HG02870 (cell line): Measurements from ENCODE around the gene KDM5A.
"Not testable (repeated sequence)": the region's sequence is repeated elsewhere in the genome, so short reads cannot be mapped to it uniquely, and the experiment has no call there.

Experiments
- ATAC-seq: cut with Tn5 transposase; IDR thresholded peaks from one replicate; pipeline ENCODE4 v1.9.1; 2021; ENCODE audit warnings: mild to moderate bottlenecking, moderate library complexity; ENCODE audit not compliant: unreplicated experiment

Gene KDM5A

DNA sequence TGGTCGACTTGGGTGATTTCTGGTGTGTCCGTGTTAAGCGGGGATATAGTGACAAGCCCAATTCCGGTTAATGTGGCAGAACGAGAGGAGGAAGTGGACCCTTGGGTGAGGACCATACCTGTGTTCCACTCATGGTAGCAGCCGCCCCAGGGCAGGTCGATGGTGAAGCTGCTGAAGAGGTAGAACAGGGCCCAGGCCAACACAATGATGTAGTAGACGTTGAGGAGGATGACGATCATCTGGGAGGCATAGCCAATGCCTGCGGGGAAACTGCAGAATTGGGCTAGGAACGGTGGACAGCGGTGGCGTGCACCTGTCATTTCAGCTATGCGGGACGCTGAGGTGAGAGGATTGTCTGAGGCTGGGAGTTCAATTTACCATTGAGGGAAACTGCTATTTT lies 146.6 kb downstream of the KDM5A start:
- ATAC-seq, result no peak

DNA sequence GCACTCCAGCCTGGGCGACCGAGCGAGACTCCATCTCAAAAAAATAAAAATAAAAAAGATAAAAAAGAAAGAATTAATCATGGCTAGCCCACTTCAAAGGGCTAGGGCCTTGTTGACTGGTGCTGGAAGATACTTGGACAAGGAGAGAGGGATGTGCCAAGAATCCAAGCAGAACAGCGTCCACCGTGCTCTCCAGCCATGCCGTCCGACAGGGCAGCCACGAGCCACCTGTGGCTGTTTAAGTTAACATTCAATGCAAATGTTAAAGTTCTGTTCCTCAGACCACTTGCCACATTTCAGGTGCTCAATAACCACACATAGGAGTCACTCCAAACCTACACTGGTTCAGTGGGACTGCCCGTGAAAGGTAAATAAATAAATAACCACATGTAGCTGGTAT lies 147.9 kb downstream of the KDM5A start:
- no peak for ATAC-seq

GRCh38 chr12:240566-240965 lies 148.6 kb downstream of the KDM5A start:
- no peak for ATAC-seq

DNA sequence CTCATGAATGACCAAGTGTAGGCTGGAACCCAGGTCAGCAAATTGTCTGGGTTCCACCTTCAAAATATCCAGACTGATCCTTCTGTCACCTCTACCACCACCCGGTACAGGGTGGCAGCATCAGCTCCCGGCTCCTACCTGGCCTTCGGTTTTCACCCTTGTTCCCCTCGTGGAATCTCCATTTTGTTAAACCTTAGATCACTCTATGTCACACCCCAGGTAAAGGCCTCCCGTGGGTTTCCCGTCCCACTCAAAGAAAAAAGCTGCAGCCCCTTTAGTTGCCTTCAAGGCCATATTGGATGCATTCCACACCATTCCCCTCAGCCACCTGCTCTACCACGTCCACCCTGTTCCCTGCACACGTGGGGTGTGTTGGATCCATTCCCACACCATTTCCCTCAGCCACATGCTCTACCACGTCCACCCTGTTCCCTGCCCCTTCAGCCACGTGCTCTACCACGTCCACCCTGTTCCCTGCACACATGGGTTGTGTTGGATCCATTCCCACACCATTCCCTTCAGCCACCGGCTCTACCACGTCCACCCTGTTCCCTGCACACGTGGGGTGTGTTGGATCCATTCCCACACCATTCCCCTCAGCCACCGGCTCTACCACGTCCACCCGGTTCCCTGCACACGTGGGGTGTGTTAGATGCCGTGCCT lies 150.3 kb downstream of the KDM5A start:
- ATAC-seq, result no peak

- no peak for ATAC-seq
Measured at GRCh38 chr12:238116-238515, 151.0 kb downstream of the KDM5A start.

- no peak for ATAC-seq
Measured at GRCh38 chr12:237026-237815, 151.9 kb downstream of the KDM5A start.

DNA sequence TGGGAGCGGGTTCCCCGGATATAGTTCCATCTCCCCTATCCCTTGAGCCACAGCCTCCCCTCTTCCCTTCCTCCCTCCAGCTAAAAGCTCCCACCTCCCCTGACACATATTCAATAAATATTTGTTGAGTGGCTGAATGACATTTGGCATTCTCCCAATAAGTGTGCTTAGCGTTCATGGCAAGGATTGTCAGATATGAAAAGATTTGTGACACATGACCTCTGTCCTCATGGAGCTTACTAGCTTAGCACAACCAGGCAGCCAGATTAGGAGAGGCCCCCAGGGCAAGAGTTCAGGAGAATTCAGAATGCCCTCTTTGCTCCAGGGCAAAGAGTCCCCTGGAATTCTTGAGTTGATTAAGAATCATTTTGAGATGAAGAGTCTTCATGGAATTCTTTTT lies 152.7 kb downstream of the KDM5A start:
- no peak for ATAC-seq

DNA sequence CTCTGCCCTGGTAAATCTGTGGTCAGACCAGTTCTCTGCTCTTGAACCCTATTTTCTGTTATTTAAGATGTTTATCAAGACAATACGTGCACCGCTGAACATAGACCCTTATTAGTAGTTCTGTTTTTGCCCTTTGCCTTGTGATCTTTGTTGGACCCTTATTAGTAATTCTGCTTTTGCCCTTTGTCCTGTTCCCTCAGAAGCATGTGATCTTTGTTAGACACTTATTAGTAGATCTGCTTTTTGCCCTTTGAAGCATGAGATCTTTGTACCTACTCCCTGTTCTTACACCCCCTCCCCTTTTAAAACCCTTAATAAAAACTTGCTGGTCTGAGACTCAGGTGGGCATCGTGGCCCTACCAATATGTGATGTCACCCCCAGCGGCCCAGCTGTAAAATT lies 153.2 kb downstream of the KDM5A start:
- ATAC-seq, result not testable (repeated sequence)

GRCh38 chr12:234891-235415 lies 154.2 kb downstream of the KDM5A start:
- ATAC-seq, result no peak

DNA sequence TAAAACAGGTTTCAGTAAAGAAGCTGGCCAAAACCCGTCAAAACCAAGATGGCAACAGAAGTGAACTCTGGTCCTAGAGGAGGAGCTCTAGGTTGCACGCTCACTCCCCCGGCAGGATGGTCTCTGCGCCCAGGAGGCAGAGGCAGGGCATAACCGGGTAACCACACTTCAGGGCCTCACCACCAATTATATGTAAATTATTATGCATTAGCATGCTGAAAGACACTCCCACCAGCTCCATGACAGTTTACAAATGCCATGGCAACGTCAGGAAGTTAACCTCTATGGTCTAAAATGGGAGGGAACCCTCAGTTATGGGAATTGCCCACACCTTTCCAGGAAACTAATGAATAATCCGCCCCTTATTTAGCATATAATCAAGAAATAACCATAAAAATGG lies 155.1 kb downstream of the KDM5A start:
- no peak for ATAC-seq

DNA sequence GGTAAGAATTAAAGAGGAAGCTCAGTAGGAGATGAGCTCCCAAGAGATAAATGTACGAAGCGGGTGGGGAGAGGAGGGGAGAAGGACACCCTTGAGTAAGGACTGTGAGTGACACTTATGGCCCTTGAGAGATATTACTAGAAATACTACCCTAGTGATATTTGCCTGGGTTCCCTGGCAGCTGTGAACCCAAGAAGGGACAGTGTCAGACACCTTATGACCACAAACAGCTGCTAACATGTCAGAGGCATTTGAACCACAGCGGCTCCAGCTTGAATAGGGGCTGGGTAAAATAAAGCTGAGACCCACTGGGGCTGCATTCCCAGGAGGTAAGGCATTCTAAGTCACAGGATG lies 155.5 kb downstream of the KDM5A start:
- ATAC-seq, result no peak

- no peak for ATAC-seq
Measured at GRCh38 chr12:232731-233614, 156.1 kb downstream of the KDM5A start.

DNA sequence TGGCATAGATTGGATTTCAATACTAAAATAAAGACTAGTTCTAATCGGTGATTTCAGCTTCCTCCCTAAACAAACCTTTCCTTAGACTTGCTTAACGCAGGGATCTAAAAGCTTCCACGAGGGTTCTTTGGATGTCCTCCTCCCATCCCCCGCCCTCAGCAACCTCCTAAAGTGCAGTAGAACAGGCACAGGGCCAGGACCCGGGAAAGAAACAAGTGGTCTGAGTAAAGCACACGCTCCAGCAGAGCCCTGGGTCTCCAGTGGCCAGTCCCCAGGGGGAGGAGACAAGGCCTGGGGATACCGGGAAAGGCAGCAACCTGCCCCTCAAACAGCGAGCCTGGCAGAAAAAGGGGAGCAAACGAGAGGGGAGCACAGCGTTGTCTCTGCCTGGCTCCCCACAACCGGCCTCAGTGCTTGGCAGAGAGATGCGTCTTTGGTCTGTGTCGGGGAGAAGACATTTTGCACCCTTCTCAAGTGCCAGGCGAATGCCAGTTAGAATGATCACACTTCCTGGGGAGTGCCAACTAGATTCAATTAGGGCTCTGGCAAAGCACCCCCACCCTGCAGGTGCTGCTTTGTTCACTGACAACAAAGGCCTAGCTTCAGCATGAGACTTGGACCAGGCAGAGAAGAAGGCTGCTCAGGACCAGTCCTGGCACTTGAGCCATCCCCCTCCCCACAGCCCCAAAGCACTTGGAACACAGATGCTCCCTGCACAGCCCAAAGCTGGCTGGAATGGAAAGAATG lies 158.0 kb downstream of the KDM5A start:
- ATAC-seq, result no peak
